Adrenal gland (tissue), 5 donors: Measurements from ENCODE around the gene JAML.

Source experiments
- CTCF ChIP-seq, 6 experiments: fragments of 450-650 bp in 4 of 6; fragments of 200-600 bp in 2 of 6; sonication (generic) in 1 of 6; IDR thresholded peaks; 1 replicate in 5 of 6; 2 replicates in 1 of 6; pipeline versions ENCODE4 v1.5.1 to v1.8.0; 2016 to 2021; ENCODE audit warnings: antibody characterized with exemption in 6 of 6, mild to moderate bottlenecking in 2 of 6, moderate library complexity in 1 of 6
- POLR2A ChIP-seq, 2 donors: fragments of 450-650 bp; IDR thresholded peaks; one replicate each; pipeline ENCODE4 v1.6.1; 2017; ENCODE audit warnings: antibody characterized with exemption in 2 of 2, mild to moderate bottlenecking in 2 of 2, moderate library complexity in 1 of 2
- donor health status: DM: no; HTN: no; CAD: no.

- TF ChIP-seq POLR2A (IDR thresholded peaks at IDR 0.05) (no peak), CTCF (IDR thresholded peaks at IDR 0.05) (no peak)
Measured at GRCh38 chr11:118241764-118242098, 16.9 kb upstream of the JAML start.
